A673 (cell line): ENCODE results near the gene MAGI3. TPM values are rescaled to one million over a fixed set of nuclear protein-coding genes. Genes with fewer than 3 reads are reported as not detected.
"Not testable (repeated sequence)": the region's sequence is repeated elsewhere in the genome, so short reads cannot be mapped to it uniquely, and the experiment has no call there.

Source experiments
- BruUV-seq: library from RNA; stranded (reverse); fragments of 400-500 nt; replicated peaks from 2 replicates; lab custom pipeline; 2021; lab: Mats Ljungman, UMichigan
- CTCF ChIA-PET: fragments of 300-600 bp; sonication (Branson Sonifier 250); formaldehyde crosslinking; loops from one replicate; lab custom pipeline; 2022; ENCODE audit warnings: antibody characterized with exemption; lab: Charles Lee
- POLR2A ChIA-PET: fragments of 300-600 bp; sonication (Branson Sonifier 250); formaldehyde crosslinking; loops from one replicate; lab custom pipeline; 2022; ENCODE audit warnings: antibody characterized with exemption; ENCODE audit not compliant: low non-redundant PET; lab: Charles Lee
- DNase-seq: peaks from one replicate; pipeline ENCODE4 v3.0.0-alpha.2; 2015; ENCODE audit warnings: low spot score
- H3K27ac ChIP-seq: fragments of 200-600 bp; sonication (generic); 2 replicates; pipeline ENCODE4 v1.5.1; 2016; ENCODE audit warnings: mixed run types, low read depth, mild to moderate bottlenecking, mixed read lengths, antibody characterized with exemption, low read length; ENCODE audit not compliant: poor library complexity, severe bottlenecking
- H3K27me3 ChIP-seq: fragments of 200-600 bp; sonication (generic); replicated peaks from 2 replicates; pipeline ENCODE4 v1.6.1; 2017; ENCODE audit warnings: mixed run types, low read depth, mild to moderate bottlenecking, mixed read lengths, antibody characterized with exemption, low read length; ENCODE audit not compliant: insufficient read depth, poor library complexity
- H3K36me3 ChIP-seq: fragments of 200-600 bp; sonication (generic); 2 replicates; pipeline ENCODE4 v1.6.1; 2016; ENCODE audit warnings: mixed run types, mild to moderate bottlenecking, mixed read lengths, antibody characterized with exemption, low read length; ENCODE audit not compliant: insufficient read depth, poor library complexity, severe bottlenecking
- H3K4me1 ChIP-seq: fragments of 200-600 bp; sonication (generic); 2 replicates; pipeline ENCODE4 v1.6.1; 2017; ENCODE audit warnings: mixed run types, mild to moderate bottlenecking, mixed read lengths, antibody characterized with exemption, low read length; ENCODE audit not compliant: insufficient read depth, poor library complexity, severe bottlenecking
- H3K4me3 ChIP-seq: fragments of 200-600 bp; sonication (generic); 2 replicates; pipeline ENCODE4 v1.5.1; 2016; ENCODE audit warnings: low read depth, mixed run types, mild to moderate bottlenecking, mixed read lengths, low read length; ENCODE audit not compliant: poor library complexity, severe bottlenecking
- H3K9me3 ChIP-seq: fragments of 200-600 bp; sonication (generic); 2 replicates; pipeline ENCODE4 v1.6.1; 2016; ENCODE audit warnings: mixed run types, low read depth, mild to moderate bottlenecking, mixed read lengths, antibody characterized with exemption, low read length; ENCODE audit not compliant: poor library complexity, severe bottlenecking
- CTCF ChIP-seq: fragments of 300-800, 200-600 bp; sonication (generic); conservative IDR thresholded peaks from 2 replicates; pipeline ENCODE4 v1.5.1; 2017; ENCODE audit warnings: low read depth, mild to moderate bottlenecking, antibody characterized with exemption, low read length, moderate library complexity, mixed read lengths
- EZH2 ChIP-seq: fragments of 200-600 bp; sonication (generic); IDR thresholded peaks from 2 replicates; pipeline ENCODE4 v1.6.1; 2017; ENCODE audit warnings: borderline replicate concordance, low read depth, mild to moderate bottlenecking, mixed read lengths, antibody characterized with exemption, low read length; ENCODE audit not compliant: poor library complexity, severe bottlenecking
- intact Hi-C: fragments of 100-400 bp; cut with micrococcal nuclease; formaldehyde crosslinking; loops from one replicate; pipeline ENCODE4 v1.10.0; 2022; ENCODE audit not compliant: unreplicated experiment
- total RNA-seq: library from RNA; stranded (reverse); gene quantifications from 2 replicates; pipeline ENCODE4 v1.2.3, GENCODE V29; 2021

MAGI3 gene
- total RNA-seq, 1 experiment from 2014 or later: 5.1 TPM

- Histone ChIP-seq H3K27me3 (no peaks in the 10 kb centered on the region), H3K36me3 (no peaks in the 10 kb centered on the region), H3K4me3 (no peak overlapping the region), H3K27ac (no peak overlapping the region), H3K4me1 (no peaks in the 10 kb centered on the region), H3K9me3 (no peaks in the 10 kb centered on the region)
- DNase-seq: no peak
- TF ChIP-seq EZH2 (no peak), CTCF (no peak)
- intact Hi-C loops: no loop called here
- CTCF ChIA-PET: no interaction called here
- no TSS peak for BruUV-seq
- POLR2A ChIA-PET: no interaction called here
These were observed 197.2 kb downstream of the MAGI3 start for GRCh38 chr1:113587475-113587874.

- no TSS peak for BruUV-seq
- no peak for TF ChIP-seq EZH2
- no peak for TF ChIP-seq CTCF
- H3K4me3 ChIP-seq: no peak overlapping the region
- no peak for DNase-seq
- POLR2A ChIA-PET: no interaction called here
- no peaks in the 10 kb centered on the region for H3K36me3 ChIP-seq
- intact Hi-C loops: no loop called here
- H3K27me3 ChIP-seq: no peaks in the 10 kb centered on the region
- no peaks in the 10 kb centered on the region for H3K9me3 ChIP-seq
- no peak overlapping the region for H3K27ac ChIP-seq
- H3K4me1 ChIP-seq: no peaks in the 10 kb centered on the region
- CTCF ChIA-PET: interaction anchor here (0.6 kb wide), 1 partner anchor 1486 kb away, joined by 3 read pairs; no protein-coding TSS in a partner anchor
These were observed 201.9 kb downstream of the MAGI3 start for GRCh38 chr1:113592230-113592629.

GRCh38 chr1:113593550-113594297, 203.4 kb downstream of the MAGI3 start:
- no peaks in the 10 kb centered on the region for H3K4me1 ChIP-seq
- peaks cover 4% of the 10 kb centered on the region for H3K9me3 ChIP-seq
- no peak overlapping the region for H3K4me3 ChIP-seq
- POLR2A ChIA-PET: no interaction called here
- no peak for DNase-seq
- no TSS peak for BruUV-seq
- no peaks in the 10 kb centered on the region for H3K27me3 ChIP-seq
- TF ChIP-seq EZH2 (no peak), CTCF (no peak)
- intact Hi-C loops: no loop called here
- H3K27ac ChIP-seq: no peak overlapping the region
- H3K36me3 ChIP-seq: no peaks in the 10 kb centered on the region
- CTCF ChIA-PET: no interaction called here

GRCh38 chr1:113604466-113604865, 214.2 kb downstream of the MAGI3 start:
- H3K27ac ChIP-seq, DNase-seq, H3K9me3 ChIP-seq, H3K36me3 ChIP-seq, BruUV-seq, H3K4me3 ChIP-seq, CTCF ChIA-PET, intact Hi-C loops, POLR2A ChIA-PET, H3K27me3 ChIP-seq, H3K4me1 ChIP-seq: not testable (repeated sequence)
